GM12878 (cell line): ENCODE results near the gene LTBP3.

Experiments used
- POLR2A ChIP-seq: IDR thresholded peaks from 2 replicates; pipeline ENCODE4 v1.6.1; 2011; ENCODE audit warnings: low read depth, mild to moderate bottlenecking, low read length
- SPI1 ChIP-seq: IDR thresholded peaks from 2 replicates; pipeline ENCODE4 v1.6.1; 2011; ENCODE audit warnings: low read depth, mild to moderate bottlenecking, low read length, moderate library complexity, borderline replicate concordance; ENCODE audit not compliant: insufficient read depth
- SUPT20H ChIP-seq: IDR thresholded peaks from 2 replicates; pipeline ENCODE4 v1.6.1; 2011; ENCODE audit warnings: low read depth, mild to moderate bottlenecking, low read length, moderate library complexity, borderline replicate concordance; ENCODE audit not compliant: control insufficient read depth
- TBL1XR1 ChIP-seq: IDR thresholded peaks from 2 replicates; pipeline ENCODE4 v1.6.1; 2012; ENCODE audit warnings: low read depth, low read length, improper control_type of control experiment

DNA sequence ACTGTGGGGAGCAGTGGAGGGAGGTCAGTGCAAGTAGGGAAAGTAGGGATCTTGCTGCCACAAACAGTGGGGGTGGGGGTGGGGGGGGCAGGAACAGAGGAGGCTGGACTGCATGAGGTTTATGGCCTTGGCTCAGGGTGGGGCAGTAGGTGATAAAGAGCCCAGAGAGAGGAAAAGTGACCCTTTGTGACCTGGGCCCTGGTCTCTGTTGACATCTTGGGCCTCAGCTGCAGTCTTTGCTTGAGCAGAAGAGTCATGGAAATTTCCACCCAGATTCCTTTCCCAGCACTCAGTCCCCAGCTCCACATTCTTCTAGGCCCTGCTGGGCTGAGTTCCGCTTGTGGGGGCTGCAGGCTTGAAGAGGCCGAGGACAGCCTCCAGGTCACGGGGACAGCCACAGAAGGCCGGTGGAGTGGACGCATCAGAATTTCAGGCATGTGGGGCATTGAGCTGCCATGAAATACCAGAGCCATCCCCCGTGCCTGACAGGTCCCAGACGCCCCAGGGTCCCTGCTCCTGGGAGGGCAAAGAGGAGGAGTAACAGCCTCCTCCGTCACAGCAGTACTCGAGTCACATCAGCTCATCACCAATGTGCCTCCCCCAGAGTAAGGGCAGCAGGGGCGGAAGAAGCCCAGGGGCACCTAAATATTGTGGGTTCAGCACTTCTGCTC, 69.0 kb downstream of the LTBP3 start:
- TF ChIP-seq POLR2A (no peak), TBL1XR1 (no peak), SPI1 (no peak), SUPT20H (no peak)
